ENCODE results near the gene CD59. TPM values are rescaled to one million over a fixed set of nuclear protein-coding genes. Genes with fewer than 3 reads are reported as not detected.

Gene CD59
- polyA plus RNA-seq, 2 of the 4 experiments (the other 2 are of a cell fraction): 335 to 375 TPM

DNA sequence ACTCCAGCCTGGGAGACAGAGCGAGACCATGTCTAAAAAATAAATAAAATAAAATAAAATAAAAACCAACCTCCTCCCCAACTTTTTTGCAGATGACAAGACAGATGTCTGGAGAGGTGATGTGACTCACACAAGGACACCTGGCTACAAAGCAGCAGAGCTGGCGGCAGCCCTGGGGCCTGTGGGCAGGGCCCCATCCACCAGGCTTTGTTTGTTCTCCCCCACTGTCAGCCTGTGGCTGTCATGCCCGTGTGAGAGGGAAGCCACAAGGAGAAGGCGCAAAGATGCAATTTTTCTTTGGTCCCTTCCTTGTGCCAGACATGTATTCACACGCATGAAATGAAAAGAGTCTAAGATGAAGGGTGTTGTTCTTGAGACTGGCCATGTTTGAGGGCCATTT lies 16.6 kb downstream of the CD59 start (continued):
- TF ChIP-seq KDM5A (IDR thresholded peaks at IDR 0.05) (no peak), HOXA7 (CRISPR knock-in tag; IDR thresholded peaks at IDR 0.05) (no peak), CEBPB (IDR thresholded peaks at IDR 0.05) (no peak), POLR2AphosphoS2 (conservative IDR thresholded peaks at IDR 0.05; ENCODE audit: low read length) (no peak), MYC (IDR thresholded peaks at IDR 0.05; ENCODE audit: borderline replicate concordance, low read length) (no peak), CBX8 (IDR thresholded peaks at IDR 0.05) (no peak), NR3C1 (IDR thresholded peaks at IDR 0.05) (no peak)

DNA sequence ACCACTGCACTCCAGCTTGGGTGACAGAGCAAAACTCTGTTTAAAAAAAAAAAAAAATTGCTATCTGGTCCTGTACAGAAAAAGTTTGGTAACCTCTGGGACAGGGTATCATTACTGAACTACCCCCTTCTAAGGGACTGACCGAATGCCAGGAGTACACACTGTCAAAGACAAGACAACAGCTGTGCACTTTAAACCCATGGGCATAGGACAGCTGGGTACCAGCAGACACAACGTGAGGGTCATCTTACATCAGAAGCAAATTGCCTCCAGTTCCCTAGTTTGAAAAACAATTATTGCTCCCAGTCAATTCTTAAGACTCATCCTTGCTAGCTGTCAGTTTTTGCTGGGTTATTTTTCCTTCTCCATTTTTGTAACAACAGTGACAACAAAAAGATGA lies 17.8 kb downstream of the CD59 start:
- H3K27ac ChIP-seq: no peak overlapping the region
- no peak overlapping the region for H3K4me2 ChIP-seq
- DNase-seq (ENCODE audit: low read depth in 1 of 2, low spot score in 1 of 2) (no peak), ATAC-seq (no peak), FAIRE-seq (no peak)
- no peak overlapping the region for H3K4me3 ChIP-seq
- no peaks in the 10 kb centered on the region for H3K9me3 ChIP-seq
- ChIA-PET CTCF (interaction anchor here (1.1 to 3.3 kb wide), 2 partner anchors 24 kb away, joined by 3 to 16 read pairs; no protein-coding TSS in a partner anchor), POLR2A (no interaction called here)
- 85% methylated on average over 2 of the region's 2 CpGs for WGBS (ENCODE audit: missing lambda C conversion rate)
- TF ChIP-seq TFCP2L1 (CRISPR knock-in tag; IDR thresholded peaks at IDR 0.05): no peak
- TF ChIP-seq, protein P1, sequence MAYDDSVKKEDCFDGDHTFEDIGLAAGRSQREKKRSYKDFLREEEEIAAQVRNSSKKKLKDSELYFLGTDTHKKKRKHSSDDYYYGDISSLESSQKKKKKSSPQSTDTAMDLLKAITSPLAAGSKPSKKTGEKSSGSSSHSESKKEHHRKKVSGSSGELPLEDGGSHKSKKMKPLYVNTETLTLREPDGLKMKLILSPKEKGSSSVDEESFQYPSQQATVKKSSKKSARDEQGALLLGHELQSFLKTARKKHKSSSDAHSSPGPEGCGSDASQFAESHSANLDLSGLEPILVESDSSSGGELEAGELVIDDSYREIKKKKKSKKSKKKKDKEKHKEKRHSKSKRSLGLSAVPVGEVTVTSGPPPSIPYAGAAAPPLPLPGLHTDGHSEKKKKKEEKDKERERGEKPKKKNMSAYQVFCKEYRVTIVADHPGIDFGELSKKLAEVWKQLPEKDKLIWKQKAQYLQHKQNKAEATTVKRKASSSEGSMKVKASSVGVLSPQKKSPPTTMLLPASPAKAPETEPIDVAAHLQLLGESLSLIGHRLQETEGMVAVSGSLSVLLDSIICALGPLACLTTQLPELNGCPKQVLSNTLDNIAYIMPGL (CRISPR knock-in tag; IDR thresholded peaks at IDR 0.05; ENCODE audit: borderline replicate concordance): no peak
- TF ChIP-seq FOSB (CRISPR knock-in tag; IDR thresholded peaks at IDR 0.05): no peak
- no peak for TF ChIP-seq ZNF302 (CRISPR knock-in tag; IDR thresholded peaks at IDR 0.05)
- TF ChIP-seq, protein P2, sequence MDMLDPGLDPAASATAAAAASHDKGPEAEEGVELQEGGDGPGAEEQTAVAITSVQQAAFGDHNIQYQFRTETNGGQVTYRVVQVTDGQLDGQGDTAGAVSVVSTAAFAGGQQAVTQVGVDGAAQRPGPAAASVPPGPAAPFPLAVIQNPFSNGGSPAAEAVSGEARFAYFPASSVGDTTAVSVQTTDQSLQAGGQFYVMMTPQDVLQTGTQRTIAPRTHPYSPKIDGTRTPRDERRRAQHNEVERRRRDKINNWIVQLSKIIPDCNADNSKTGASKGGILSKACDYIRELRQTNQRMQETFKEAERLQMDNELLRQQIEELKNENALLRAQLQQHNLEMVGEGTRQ (IDR thresholded peaks at IDR 0.05): no peak
- TF ChIP-seq BHLHE40 (IDR thresholded peaks at IDR 0.05; ENCODE audit: low read depth, low read length): no peak
- no peak for TF ChIP-seq MAFK (IDR thresholded peaks at IDR 0.05; ENCODE audit: partially characterized antibody)
- TF ChIP-seq NR3C1 (IDR thresholded peaks at IDR 0.05): no peak
- peaks cover 66% of the 10 kb centered on the region for H3K4me1 ChIP-seq

DNA sequence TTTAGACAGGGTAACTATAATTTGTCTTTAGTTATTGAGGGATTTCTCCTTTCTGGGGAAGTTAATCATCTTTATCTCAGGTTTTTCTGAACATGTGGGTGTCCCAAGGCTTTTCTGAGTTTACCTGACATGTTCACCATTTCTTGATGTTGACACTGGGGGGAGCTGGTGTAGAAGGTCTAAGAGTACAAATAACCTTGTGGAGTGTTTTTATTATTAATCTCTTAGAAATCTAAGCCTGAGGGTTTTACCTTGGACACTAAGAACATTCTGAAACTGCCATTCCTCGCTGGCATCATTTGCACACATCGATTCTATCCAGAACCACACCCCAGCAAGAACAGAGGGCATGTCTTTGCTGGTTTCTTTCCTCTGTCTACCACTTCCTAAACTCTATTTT lies 20.0 kb downstream of the CD59 start:
- no peak overlapping the region for H3K4me3 ChIP-seq
- 13% methylated on average over 2 of the region's 2 CpGs for whole genome bisulfite sequencing (ENCODE audit: missing lambda C conversion rate)
- ChIA-PET CTCF (interaction anchor here (0.6 to 2.8 kb wide), 16 partner anchors 9 to 119 kb away, joined by 3 to 26 read pairs (median 5); partner anchors contain the start of gene CD59), POLR2A (interaction anchor here (1.0 to 2.6 kb wide), 5 partner anchors 9 to 26 kb away, joined by 3 to 22 read pairs (median 6); partner anchors contain the start of gene CD59)
- peak overlapping the region; percentile 39 to 42; a peak in 3 of 6 replicates for H3K27ac ChIP-seq
- DNase-seq (ENCODE audit: low read depth in 1 of 2, low spot score in 1 of 2) (peak in 1 of 2 experiments; percentile 62), FAIRE-seq (no peak), ATAC-seq (peak; percentile 68 to 78; a peak in 5 of 6 replicates)
- peak overlapping the region; percentile 27; the same call in 1 of the 3 replicates for H3K4me2 ChIP-seq
- H3K4me1 ChIP-seq: peaks cover 48% of the 10 kb centered on the region
- no peaks in the 10 kb centered on the region for H3K9me3 ChIP-seq
- no peak for TF ChIP-seq CHD4 (IDR thresholded peaks at IDR 0.05; ENCODE audit: borderline replicate concordance)
- TF ChIP-seq CBX8 (IDR thresholded peaks at IDR 0.05): no peak
- TF ChIP-seq, protein P2 (IDR thresholded peaks at IDR 0.05): no peak
- peak; percentile 59 to 65 for TF ChIP-seq RAD21 (conservative IDR thresholded peaks at IDR 0.05 in 1 of 2, IDR thresholded peaks at IDR 0.05 in 1 of 2)
- TF ChIP-seq POLR2A (IDR thresholded peaks at IDR 0.05; ENCODE audit: low read length): no peak
- TF ChIP-seq NPAS2 (CRISPR knock-in tag; IDR thresholded peaks at IDR 0.05; ENCODE audit: borderline replicate concordance): no peak
- TF ChIP-seq EP300 (IDR thresholded peaks at IDR 0.05): no peak
- no peak for TF ChIP-seq HOXB5 (CRISPR knock-in tag; IDR thresholded peaks at IDR 0.05)
- no peak for TF ChIP-seq HEYL (CRISPR knock-in tag; IDR thresholded peaks at IDR 0.05)
- no peak for TF ChIP-seq TP53 (CRISPR knock-in tag; IDR thresholded peaks at IDR 0.05)
- peak; percentile 59 for TF ChIP-seq SMC3 (IDR thresholded peaks at IDR 0.05)
- TF ChIP-seq JUNB (IDR thresholded peaks at IDR 0.05): no peak
- no peak for TF ChIP-seq GATA3 (IDR thresholded peaks at IDR 0.05; ENCODE audit: borderline replicate concordance)
- TF ChIP-seq ZNF302 (CRISPR knock-in tag; IDR thresholded peaks at IDR 0.05): no peak
- TF ChIP-seq, protein P3, sequence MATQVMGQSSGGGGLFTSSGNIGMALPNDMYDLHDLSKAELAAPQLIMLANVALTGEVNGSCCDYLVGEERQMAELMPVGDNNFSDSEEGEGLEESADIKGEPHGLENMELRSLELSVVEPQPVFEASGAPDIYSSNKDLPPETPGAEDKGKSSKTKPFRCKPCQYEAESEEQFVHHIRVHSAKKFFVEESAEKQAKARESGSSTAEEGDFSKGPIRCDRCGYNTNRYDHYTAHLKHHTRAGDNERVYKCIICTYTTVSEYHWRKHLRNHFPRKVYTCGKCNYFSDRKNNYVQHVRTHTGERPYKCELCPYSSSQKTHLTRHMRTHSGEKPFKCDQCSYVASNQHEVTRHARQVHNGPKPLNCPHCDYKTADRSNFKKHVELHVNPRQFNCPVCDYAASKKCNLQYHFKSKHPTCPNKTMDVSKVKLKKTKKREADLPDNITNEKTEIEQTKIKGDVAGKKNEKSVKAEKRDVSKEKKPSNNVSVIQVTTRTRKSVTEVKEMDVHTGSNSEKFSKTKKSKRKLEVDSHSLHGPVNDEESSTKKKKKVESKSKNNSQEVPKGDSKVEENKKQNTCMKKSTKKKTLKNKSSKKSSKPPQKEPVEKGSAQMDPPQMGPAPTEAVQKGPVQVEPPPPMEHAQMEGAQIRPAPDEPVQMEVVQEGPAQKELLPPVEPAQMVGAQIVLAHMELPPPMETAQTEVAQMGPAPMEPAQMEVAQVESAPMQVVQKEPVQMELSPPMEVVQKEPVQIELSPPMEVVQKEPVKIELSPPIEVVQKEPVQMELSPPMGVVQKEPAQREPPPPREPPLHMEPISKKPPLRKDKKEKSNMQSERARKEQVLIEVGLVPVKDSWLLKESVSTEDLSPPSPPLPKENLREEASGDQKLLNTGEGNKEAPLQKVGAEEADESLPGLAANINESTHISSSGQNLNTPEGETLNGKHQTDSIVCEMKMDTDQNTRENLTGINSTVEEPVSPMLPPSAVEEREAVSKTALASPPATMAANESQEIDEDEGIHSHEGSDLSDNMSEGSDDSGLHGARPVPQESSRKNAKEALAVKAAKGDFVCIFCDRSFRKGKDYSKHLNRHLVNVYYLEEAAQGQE (IDR thresholded peaks at IDR 0.05): no peak
- no peak for TF ChIP-seq ZFP36 (IDR thresholded peaks at IDR 0.05; ENCODE audit: borderline replicate concordance, partially characterized antibody)
- TF ChIP-seq, protein P4, sequence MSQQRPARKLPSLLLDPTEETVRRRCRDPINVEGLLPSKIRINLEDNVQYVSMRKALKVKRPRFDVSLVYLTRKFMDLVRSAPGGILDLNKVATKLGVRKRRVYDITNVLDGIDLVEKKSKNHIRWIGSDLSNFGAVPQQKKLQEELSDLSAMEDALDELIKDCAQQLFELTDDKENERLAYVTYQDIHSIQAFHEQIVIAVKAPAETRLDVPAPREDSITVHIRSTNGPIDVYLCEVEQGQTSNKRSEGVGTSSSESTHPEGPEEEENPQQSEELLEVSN (IDR thresholded peaks at IDR 0.05; ENCODE audit: borderline replicate concordance, low read depth): no peak

All from A549 (cell line).